ENCODE results near the gene CEP68. TPM values are rescaled to one million over a fixed set of nuclear protein-coding genes. Genes with fewer than 3 reads are reported as not detected.

Gene CEP68
- 40.6 and 67.7 TPM in 2 replicates for total RNA-seq

GRCh38 chr2:65056215-65057053 lies at the start of gene CEP68:
CEP68 (plus strand) TSS chr2:65056416; CDS start chr2:65069445, 13,029 bp downstream.

GRCh38 chr2:65129826-65130663 lies 73.8 kb downstream of the CEP68 start, which contains the start of gene RAB1A:
RAB1A (minus strand) TSS chr2:65130106; CDS start chr2:65129915, 191 bp downstream.

Other genes with a start within 250 kb of the CEP68 start
- 10.6 and 14.7 TPM in 2 replicates for gene SLC1A4, start 67.0 kb upstream of the CEP68 start, total RNA-seq
- 79.7 and 84.1 TPM in 2 replicates for gene RAB1A, start 73.7 kb downstream of the CEP68 start, total RNA-seq
- gene ACTR2, start 171.4 kb downstream of the CEP68 start, total RNA-seq, result 108 and 120 TPM in 2 replicates

Measured in dermis lymphatic vessel endothelial cell (primary cell).